ENCODE results near the gene PIK3C2G. TPM values are rescaled to one million over a fixed set of nuclear protein-coding genes. Genes with fewer than 3 reads are reported as not detected.
A peak's percentile ranks its signal among the peaks of the same experiment; 100 is the strongest.

PIK3C2G gene
- total and polyA plus RNA-seq, 7 donors: under 0.01 TPM; not detected in 6

GRCh38 chr12:18591473-18591872 lies 330.2 kb downstream of the PIK3C2G start:
- intact Hi-C loops (cut with DNase I): no loop called here
- TF ChIP-seq, protein P1, sequence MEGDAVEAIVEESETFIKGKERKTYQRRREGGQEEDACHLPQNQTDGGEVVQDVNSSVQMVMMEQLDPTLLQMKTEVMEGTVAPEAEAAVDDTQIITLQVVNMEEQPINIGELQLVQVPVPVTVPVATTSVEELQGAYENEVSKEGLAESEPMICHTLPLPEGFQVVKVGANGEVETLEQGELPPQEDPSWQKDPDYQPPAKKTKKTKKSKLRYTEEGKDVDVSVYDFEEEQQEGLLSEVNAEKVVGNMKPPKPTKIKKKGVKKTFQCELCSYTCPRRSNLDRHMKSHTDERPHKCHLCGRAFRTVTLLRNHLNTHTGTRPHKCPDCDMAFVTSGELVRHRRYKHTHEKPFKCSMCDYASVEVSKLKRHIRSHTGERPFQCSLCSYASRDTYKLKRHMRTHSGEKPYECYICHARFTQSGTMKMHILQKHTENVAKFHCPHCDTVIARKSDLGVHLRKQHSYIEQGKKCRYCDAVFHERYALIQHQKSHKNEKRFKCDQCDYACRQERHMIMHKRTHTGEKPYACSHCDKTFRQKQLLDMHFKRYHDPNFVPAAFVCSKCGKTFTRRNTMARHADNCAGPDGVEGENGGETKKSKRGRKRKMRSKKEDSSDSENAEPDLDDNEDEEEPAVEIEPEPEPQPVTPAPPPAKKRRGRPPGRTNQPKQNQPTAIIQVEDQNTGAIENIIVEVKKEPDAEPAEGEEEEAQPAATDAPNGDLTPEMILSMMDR (IDR thresholded peaks at IDR 0.05): no peak
- Histone ChIP-seq H3K4me1 (no peaks in the 10 kb centered on the region), H3K4me3 (no peak overlapping the region), H3K27ac (no peak overlapping the region), H3K9me3 (peaks cover 3% of the 10 kb centered on the region), H3K36me3 (ENCODE audit: insufficient read depth in 1 of 2, low read depth in 1 of 2) (no peaks in the 10 kb centered on the region), H3K27me3 (ENCODE audit: insufficient read depth in 3 of 3, low read length in 2 of 3) (no peaks in the 10 kb centered on the region)
- DNase-seq (no peak), ATAC-seq (no peak)

- no peak for DNase-seq
- H3K9me3 ChIP-seq: no peaks in the 10 kb centered on the region
- intact Hi-C loops (cut with DNase I): no loop called here
- H3K36me3 ChIP-seq (ENCODE audit: insufficient read depth in 1 of 2, low read depth in 1 of 2): no peaks in the 10 kb centered on the region
- no peak overlapping the region for H3K4me3 ChIP-seq
- no peak overlapping the region for H3K27ac ChIP-seq
- no peak for ATAC-seq
- TF ChIP-seq, protein P1 (IDR thresholded peaks at IDR 0.05): no peak
- no peaks in the 10 kb centered on the region for H3K4me1 ChIP-seq
- H3K27me3 ChIP-seq (ENCODE audit: insufficient read depth in 3 of 3, low read length in 2 of 3): no peaks in the 10 kb centered on the region
These were observed 334.1 kb downstream of the PIK3C2G start for GRCh38 chr12:18595412-18595811.

GRCh38 chr12:18601962-18602361 lies 340.6 kb downstream of the PIK3C2G start:
- H3K9me3 ChIP-seq: no peaks in the 10 kb centered on the region
- ATAC-seq: no peak
- TF ChIP-seq, protein P1 (IDR thresholded peaks at IDR 0.05): no peak
- 90 to 93% (median 93%) methylated on average over 7 of the region's 7 CpGs for WGBS, 3 donors
- no peak overlapping the region for H3K27ac ChIP-seq
- intact Hi-C loops (cut with DNase I): no loop called here
- DNase-seq: peak in 1 of 2 donors; percentile 29
- H3K36me3 ChIP-seq (ENCODE audit: insufficient read depth in 1 of 2, low read depth in 1 of 2): no peaks in the 10 kb centered on the region
- no peaks in the 10 kb centered on the region for H3K27me3 ChIP-seq (ENCODE audit: insufficient read depth in 3 of 3, low read length in 2 of 3)
- no peaks in the 10 kb centered on the region for H3K4me1 ChIP-seq
- H3K4me3 ChIP-seq: no peak overlapping the region

GRCh38 chr12:18612971-18613370 lies 351.7 kb downstream of the PIK3C2G start:
- Histone ChIP-seq H3K4me1 (no peaks in the 10 kb centered on the region), H3K9me3 (no peaks in the 10 kb centered on the region), H3K27ac (no peak overlapping the region), H3K4me3 (no peak overlapping the region), H3K27me3 (ENCODE audit: insufficient read depth in 3 of 3, low read length in 2 of 3) (no peaks in the 10 kb centered on the region), H3K36me3 (ENCODE audit: insufficient read depth in 1 of 2, low read depth in 1 of 2) (no peaks in the 10 kb centered on the region)
- ATAC-seq (no peak), DNase-seq (no peak)
- TF ChIP-seq, protein P1 (IDR thresholded peaks at IDR 0.05): no peak
- 76 to 85% (median 77%) methylated on average over 2 of the region's 2 CpGs for WGBS, 3 donors
- intact Hi-C loops (cut with DNase I): no loop called here

- no peak overlapping the region for H3K27ac ChIP-seq
- H3K4me1 ChIP-seq: no peaks in the 10 kb centered on the region
- DNase-seq (no peak), ATAC-seq (no peak)
- no peaks in the 10 kb centered on the region for H3K27me3 ChIP-seq (ENCODE audit: insufficient read depth in 3 of 3, low read length in 2 of 3)
- TF ChIP-seq, protein P1 (IDR thresholded peaks at IDR 0.05): no peak
- no peak overlapping the region for H3K4me3 ChIP-seq
- intact Hi-C loops (cut with DNase I): no loop called here
- no peaks in the 10 kb centered on the region for H3K36me3 ChIP-seq (ENCODE audit: insufficient read depth in 1 of 2, low read depth in 1 of 2)
- no peaks in the 10 kb centered on the region for H3K9me3 ChIP-seq
These were observed 359.7 kb downstream of the PIK3C2G start for GRCh38 chr12:18620986-18621385.
